Mesodermal cell (in vitro differentiated cells): ENCODE results near the gene GNB1L.

Experiments
- H3K27ac ChIP-seq: 2 replicates; pipeline ENCODE4 v1.7.0; 2013; ENCODE audit warnings: mild to moderate bottlenecking, low read depth, low read length, moderate library complexity; ENCODE audit not compliant: severe bottlenecking
- H3K36me3 ChIP-seq: 2 replicates; pipeline ENCODE4 v1.7.1; 2013; ENCODE audit warnings: mild to moderate bottlenecking, low read length, moderate library complexity; ENCODE audit not compliant: control insufficient read depth, insufficient read depth
- H3K4me1 ChIP-seq: one replicate; pipeline ENCODE4 v1.7.1; 2013; ENCODE audit warnings: mild to moderate bottlenecking, low read length; ENCODE audit not compliant: insufficient read depth, control insufficient read depth, poor library complexity, severe bottlenecking
- H3K4me3 ChIP-seq: 2 replicates; pipeline ENCODE4 v1.7.0; 2013; ENCODE audit warnings: low read length, control low read depth, mild to moderate bottlenecking; ENCODE audit not compliant: insufficient read depth, poor library complexity, severe bottlenecking; ENCODE audit errors: extremely low read depth
- H3K9me3 ChIP-seq: 2 replicates; pipeline ENCODE4 v1.7.1; 2013; ENCODE audit warnings: mild to moderate bottlenecking, low read length, moderate library complexity; ENCODE audit not compliant: control insufficient read depth
- WGBS, 2 experiments: methylation state at CpG; one replicate each; pipeline ENCODE4 v1.1.5; 2013; ENCODE audit warnings: missing lambda C conversion rate in 2 of 2; ENCODE audit not compliant: insufficient coverage in 2 of 2; 5-methylcytosine and 5-hydroxymethylcytosine counted together

GNB1L gene

GRCh38 chr22:19825904-19826618 lies 28.6 kb downstream of the GNB1L start:
- Histone ChIP-seq H3K27ac (no peak overlapping the region), H3K4me3 (no peak overlapping the region), H3K4me1 (no peaks in the 10 kb centered on the region), H3K36me3 (no peaks in the 10 kb centered on the region), H3K9me3 (peaks cover 3% of the 10 kb centered on the region)
- 92 to 96% methylated on average over 4 to 5 of the region's 7 CpGs for WGBS, 2 experiments

GRCh38 chr22:19824926-19825339 lies 29.7 kb downstream of the GNB1L start:
- no peaks in the 10 kb centered on the region for H3K36me3 ChIP-seq
- WGBS, 2 experiments: 92 to 97% methylated on average over 6 to 7 of the region's 8 CpGs
- no peak overlapping the region for H3K27ac ChIP-seq
- H3K4me1 ChIP-seq: no peaks in the 10 kb centered on the region
- peaks cover 3% of the 10 kb centered on the region for H3K9me3 ChIP-seq
- H3K4me3 ChIP-seq: no peak overlapping the region

- no peak overlapping the region for H3K4me3 ChIP-seq
- WGBS, 2 experiments: 90 to 97% methylated on average over 14 to 16 of the region's 16 CpGs
Measured at GRCh38 chr22:19824212-19824925, 30.3 kb downstream of the GNB1L start.

GRCh38 chr22:19823902-19824211 lies 30.8 kb downstream of the GNB1L start:
- WGBS, 2 experiments: 91 to 97% methylated on average over 5 to 8 of the region's 9 CpGs
- H3K36me3 ChIP-seq: no peaks in the 10 kb centered on the region
- H3K9me3 ChIP-seq: peaks cover 3% of the 10 kb centered on the region

More at GRCh38 chr22:19824212-19824925, 30.3 kb downstream of the GNB1L start:
- H3K27ac ChIP-seq: no peak overlapping the region
- H3K9me3 ChIP-seq: peaks cover 3% of the 10 kb centered on the region
- H3K36me3 ChIP-seq: no peaks in the 10 kb centered on the region
- H3K4me1 ChIP-seq: no peaks in the 10 kb centered on the region

GRCh38 chr22:19823191-19823901 lies 31.3 kb downstream of the GNB1L start:
- no peaks in the 10 kb centered on the region for H3K36me3 ChIP-seq
- H3K27ac ChIP-seq: no peak overlapping the region
- peaks cover 3% of the 10 kb centered on the region for H3K9me3 ChIP-seq
- H3K4me3 ChIP-seq: no peak overlapping the region
- 71 to 83% methylated on average over 7 to 11 of the region's 11 CpGs for whole genome bisulfite sequencing, 2 experiments
- H3K4me1 ChIP-seq: no peaks in the 10 kb centered on the region

More at GRCh38 chr22:19823902-19824211, 30.8 kb downstream of the GNB1L start:
- no peaks in the 10 kb centered on the region for H3K4me1 ChIP-seq
- H3K27ac ChIP-seq: no peak overlapping the region
- no peak overlapping the region for H3K4me3 ChIP-seq

GRCh38 chr22:19822301-19823117 lies 32.2 kb downstream of the GNB1L start:
- Histone ChIP-seq H3K4me3 (no peak overlapping the region), H3K9me3 (peaks cover 3% of the 10 kb centered on the region), H3K36me3 (no peaks in the 10 kb centered on the region), H3K27ac (no peak overlapping the region), H3K4me1 (no peaks in the 10 kb centered on the region)
- 95 to 97% methylated on average over 6 to 10 of the region's 18 CpGs for WGBS, 2 experiments

GRCh38 chr22:19821523-19822300 lies 33.0 kb downstream of the GNB1L start:
- Histone ChIP-seq H3K4me3 (no peak overlapping the region), H3K27ac (no peak overlapping the region), H3K4me1 (no peaks in the 10 kb centered on the region), H3K36me3 (no peaks in the 10 kb centered on the region), H3K9me3 (peaks cover 3% of the 10 kb centered on the region)
- WGBS, 2 experiments: 89 to 94% methylated on average over 15 to 20 of the region's 20 CpGs

GRCh38 chr22:19820880-19821522 lies 33.7 kb downstream of the GNB1L start:
- WGBS, 2 experiments: 95 to 96% methylated on average over 18 of the region's 18 CpGs
- Histone ChIP-seq H3K4me3 (no peak overlapping the region), H3K4me1 (no peaks in the 10 kb centered on the region), H3K9me3 (peaks cover under 1% of the 10 kb centered on the region), H3K36me3 (no peaks in the 10 kb centered on the region), H3K27ac (no peak overlapping the region)

GRCh38 chr22:19819911-19820879 lies 34.5 kb downstream of the GNB1L start:
- no peaks in the 10 kb centered on the region for H3K36me3 ChIP-seq
- no peaks in the 10 kb centered on the region for H3K9me3 ChIP-seq
- no peak overlapping the region for H3K4me3 ChIP-seq
- 89 to 93% methylated on average over 19 to 21 of the region's 21 CpGs for WGBS, 2 experiments
- no peaks in the 10 kb centered on the region for H3K4me1 ChIP-seq
- H3K27ac ChIP-seq: no peak overlapping the region
